GM12878 (cell line): Measurements from ENCODE around the gene CENPX. TPM values are rescaled to one million over a fixed set of nuclear protein-coding genes. Genes with fewer than 3 reads are reported as not detected.
A peak's percentile ranks its signal among the peaks of the same experiment; 100 is the strongest.

ENCODE experiments used
- ATAC-seq: fragments of 200-7000 bp; cut with Tn5 transposase; 3 replicates; pipeline ENCODE4 v1.9.1; 2020; ENCODE audit warnings: mild to moderate bottlenecking, moderate library complexity
- BruUV-seq: library from RNA; stranded (reverse); fragments of 400-500 nt; replicated peaks from 2 replicates; lab custom pipeline; 2021; lab: Mats Ljungman, UMichigan
- CTCF ChIA-PET: fragments of 300-600 bp; sonication (Branson Sonifier 250); formaldehyde crosslinking; extraction: SDS; loops from one replicate; lab custom pipeline; 2021; ENCODE audit warnings: inconsistent platforms; lab: Yijun Ruan, JAX
- POLR2A ChIA-PET: fragments of 350-600 bp; formaldehyde crosslinking; extraction: SDS; loops from one replicate; lab custom pipeline; 2021; ENCODE audit warnings: inconsistent platforms; lab: Charles Lee
- RAD21 ChIA-PET: fragments of 300-600 bp; sonication (Branson Sonifier 250); formaldehyde crosslinking; loops from one replicate; lab custom pipeline; 2023; ENCODE audit warnings: antibody characterized with exemption; ENCODE audit not compliant: unreplicated experiment; lab: Charles Lee
- SMC1A ChIA-PET: fragments of 300-600 bp; sonication (Branson Sonifier 250); formaldehyde crosslinking; loops from one replicate; lab custom pipeline; 2023; ENCODE audit not compliant: unreplicated experiment, uncharacterized antibody; lab: Charles Lee
- DNase-seq: peaks from one replicate; pipeline ENCODE4 v3.0.0-alpha.2; 2011; ENCODE audit warnings: low read depth, low spot score
- FAIRE-seq: peaks from 3 replicates; lab custom pipeline; 2011; peaks lifted over from hg19 to GRCh38; lab: Jason Lieb, UNC
- H2AFZ ChIP-seq: 2 replicates; pipeline ENCODE4 v1.6.0; 2011; ENCODE audit warnings: low read depth, low read length, control low read depth; ENCODE audit not compliant: control insufficient read depth
- H3K27ac ChIP-seq: 2 replicates; pipeline ENCODE4 v1.5.1; 2011; ENCODE audit warnings: control low read depth; ENCODE audit not compliant: control insufficient read depth, insufficient read depth
- H3K27me3 ChIP-seq, 2 experiments: replicated peaks in 1 of 2; 2 replicates each; pipeline versions ENCODE4 v1.6.0 to v1.6.1; 2011; ENCODE audit warnings: low read length in 1 of 2; ENCODE audit not compliant: control insufficient read depth in 2 of 2, insufficient read depth in 2 of 2
- H3K36me3 ChIP-seq, 2 experiments: 2 replicates each; pipeline ENCODE4 v1.5.1; 2011; ENCODE audit warnings: low read length in 1 of 2; ENCODE audit not compliant: control insufficient read depth in 2 of 2, insufficient read depth in 2 of 2
- H3K4me1 ChIP-seq: 2 replicates; pipeline ENCODE4 v1.6.1; 2011; ENCODE audit warnings: mild to moderate bottlenecking, low read length, moderate library complexity, mixed read lengths; ENCODE audit not compliant: control insufficient read depth, insufficient read depth
- H3K4me2 ChIP-seq: 2 replicates; pipeline ENCODE4 v1.6.0; 2011; ENCODE audit warnings: control low read depth; ENCODE audit not compliant: control insufficient read depth, insufficient read depth
- H3K4me3 ChIP-seq: fragments of 200-600 bp; sonication (generic); 2 replicates; pipeline ENCODE4 v1.5.1; 2016
- H3K79me2 ChIP-seq: 2 replicates; pipeline ENCODE4 v1.6.0; 2011; ENCODE audit warnings: low read length; ENCODE audit not compliant: control insufficient read depth, insufficient read depth
- H3K9ac ChIP-seq: 2 replicates; pipeline ENCODE4 v1.8.0; 2011; ENCODE audit warnings: low read length, control low read depth, mixed read lengths; ENCODE audit not compliant: control insufficient read depth, insufficient read depth
- H3K9me3 ChIP-seq: replicated peaks from 3 replicates; pipeline ENCODE4 v1.5.1; 2011; ENCODE audit warnings: mild to moderate bottlenecking, low read length; ENCODE audit not compliant: control insufficient read depth, insufficient read depth
- H4K20me1 ChIP-seq: 2 replicates; pipeline ENCODE4 v1.6.0; 2011; ENCODE audit not compliant: control insufficient read depth, insufficient read depth
- CREM ChIP-seq: IDR thresholded peaks from 2 replicates; pipeline ENCODE4 v1.6.1; 2014; ENCODE audit warnings: antibody characterized with exemption, low read depth
- HDGF ChIP-seq: fragments of 450-650 bp; IDR thresholded peaks from 2 replicates; pipeline ENCODE4 v1.6.1; 2016; ENCODE audit warnings: antibody characterized with exemption
- MLLT1 ChIP-seq: fragments of 450-650 bp; IDR thresholded peaks from 2 replicates; pipeline ENCODE4 v1.6.1; 2016; ENCODE audit warnings: mild to moderate bottlenecking
- SPI1 ChIP-seq: IDR thresholded peaks from 2 replicates; pipeline ENCODE4 v1.6.1; 2011; ENCODE audit warnings: low read depth, mild to moderate bottlenecking, low read length, moderate library complexity, borderline replicate concordance; ENCODE audit not compliant: insufficient read depth
- TCF3 ChIP-seq: IDR thresholded peaks from 2 replicates; pipeline ENCODE4 v1.6.1; 2012; ENCODE audit warnings: low read depth, mild to moderate bottlenecking, low read length, borderline replicate concordance; ENCODE audit not compliant: insufficient read depth
- WGBS: methylation state at CpG from one replicate; pipeline ENCODE4 v1.1.6; 2016; ENCODE audit warnings: low lambda C conversion rate; ENCODE audit not compliant: insufficient replicate concordance, insufficient coverage; ENCODE audit errors: missing lambda C conversion rate; 5-methylcytosine and 5-hydroxymethylcytosine counted together
- in situ Hi-C: fragments of 300-500 bp; cut with MboI; formaldehyde crosslinking; loops from 9 replicates; pipeline ENCODE4 v1.14.3; 2018; ENCODE audit warnings: mixed read lengths
- intact Hi-C: fragments of 100-400 bp; cut with micrococcal nuclease; formaldehyde crosslinking; loops from one replicate; pipeline ENCODE4 v1.14.2; 2022; ENCODE audit not compliant: unreplicated experiment
- polyA plus RNA-seq, 11 experiments: library from polyadenylated mRNA; depleted of rRNA in 4 of 11; unstranded in 6 of 11; stranded (reverse) in 5 of 11; fragments of >200 nt; fragmentation: Nextera tagmentation in 4 of 11; fragmentation: Illumina TruSeq in 1 of 11; extraction: Ambion mirVana in 4 of 11; extraction: Trizol in 1 of 11; gene quantifications; 1 replicate in 1 of 11; 2 replicates in 10 of 11; pipeline versions ENCODE4 v1.2.1 to v1.2.3, GENCODE V29; 2011 to 2016; ENCODE audit warnings: inconsistent platforms in 2 of 11, missing spikeins in 2 of 11, low read depth in 1 of 11
- total RNA-seq, 4 experiments: library from RNA; depleted of rRNA in 3 of 4; stranded (reverse); fragments of >200 nt in 3 of 4; fragmentation: Illumina TruSeq in 1 of 4; extraction: Trizol in 1 of 4; gene quantifications; 2 replicates each; pipeline versions ENCODE4 v1.2.1 to v1.2.3, GENCODE V29; 2013 to 2021
- TF ChIP-seq, protein P1 (sequence below): fragments of 450-650 bp; IDR thresholded peaks from 2 replicates; pipeline ENCODE4 v1.6.1; 2017; ENCODE audit warnings: mild to moderate bottlenecking, moderate library complexity

Gene CENPX
- total and polyA plus RNA-seq, 10 of the 15 experiments (the other 5 are each of a cell fraction or from before 2014, with no cell fraction given), result 11.7 to 182 (median 71.9) TPM

GRCh38 chr17:82037889-82038195 is 15.2 kb upstream of the CENPX start:
- Histone ChIP-seq H3K4me1 (peaks cover 10% of the 10 kb centered on the region), H3K79me2 (peaks cover 5% of the 10 kb centered on the region), H3K9me3 (no peaks in the 10 kb centered on the region), H3K27ac (0 out of 2 replicates have a peak overlapping the region, but pooled peaks have one; percentile 46), H3K9ac (no peak overlapping the region; the same call in 1 of the 2 replicates), H2AFZ (peak overlapping the region; percentile 93), H3K4me3 (peak overlapping the region; percentile 49; the same call in 1 of the 2 replicates), H3K27me3 (no peaks in the 10 kb centered on the region), H4K20me1 (no peaks in the 10 kb centered on the region), H3K4me2 (peak overlapping the region; percentile 89), H3K36me3 (no peaks in the 10 kb centered on the region; a peak in 2 of 4 replicates)
- in situ Hi-C loops, result loop anchor here (5.0 kb wide), 1 partner anchor 119 kb away; no protein-coding TSS in a partner anchor
- ChIA-PET RAD21 (interaction anchor here (0.7 to 2.4 kb wide), 7 partner anchors 12 to 117 kb away, joined by 3 to 13 read pairs (median 5); partner anchors contain the start of genes CENPX, FASN and LRRC45), POLR2A (interaction anchor here (0.5 to 1.5 kb wide), 19 partner anchors 10 to 411 kb away, joined by 3 to 13 read pairs (median 3); partner anchors contain the start of genes CENPX, FASN, LRRC45 and MRPL12), SMC1A (interaction anchor here (0.5 to 1.4 kb wide), 7 partner anchors 11 to 178 kb away, joined by 3 to 7 read pairs (median 3); partner anchors contain the start of genes CENPX, DUS1L and LRRC45), CTCF (interaction anchor here (0.6 to 1.9 kb wide), 17 partner anchors 10 to 596 kb away, joined by 3 to 30 read pairs (median 4); partner anchors contain the start of genes CENPX, GPS1, LRRC45 and RFNG)
- FAIRE-seq, result no peak
- intact Hi-C loops, result loop anchor here (5.0 kb wide), 1 partner anchor 59 kb away; the partner anchor contains the start of gene FASN
- no peak for DNase-seq
- TF ChIP-seq MLLT1 (0 out of 2 replicates have a peak, but pooled peaks have one; percentile 58), TCF3 (no peak), CREM (0 out of 2 replicates have a peak, but pooled peaks have one; percentile 18), SPI1 (no peak), HDGF (0 out of 2 replicates have a peak, but pooled peaks have one; percentile 2)
- TF ChIP-seq, protein P1, sequence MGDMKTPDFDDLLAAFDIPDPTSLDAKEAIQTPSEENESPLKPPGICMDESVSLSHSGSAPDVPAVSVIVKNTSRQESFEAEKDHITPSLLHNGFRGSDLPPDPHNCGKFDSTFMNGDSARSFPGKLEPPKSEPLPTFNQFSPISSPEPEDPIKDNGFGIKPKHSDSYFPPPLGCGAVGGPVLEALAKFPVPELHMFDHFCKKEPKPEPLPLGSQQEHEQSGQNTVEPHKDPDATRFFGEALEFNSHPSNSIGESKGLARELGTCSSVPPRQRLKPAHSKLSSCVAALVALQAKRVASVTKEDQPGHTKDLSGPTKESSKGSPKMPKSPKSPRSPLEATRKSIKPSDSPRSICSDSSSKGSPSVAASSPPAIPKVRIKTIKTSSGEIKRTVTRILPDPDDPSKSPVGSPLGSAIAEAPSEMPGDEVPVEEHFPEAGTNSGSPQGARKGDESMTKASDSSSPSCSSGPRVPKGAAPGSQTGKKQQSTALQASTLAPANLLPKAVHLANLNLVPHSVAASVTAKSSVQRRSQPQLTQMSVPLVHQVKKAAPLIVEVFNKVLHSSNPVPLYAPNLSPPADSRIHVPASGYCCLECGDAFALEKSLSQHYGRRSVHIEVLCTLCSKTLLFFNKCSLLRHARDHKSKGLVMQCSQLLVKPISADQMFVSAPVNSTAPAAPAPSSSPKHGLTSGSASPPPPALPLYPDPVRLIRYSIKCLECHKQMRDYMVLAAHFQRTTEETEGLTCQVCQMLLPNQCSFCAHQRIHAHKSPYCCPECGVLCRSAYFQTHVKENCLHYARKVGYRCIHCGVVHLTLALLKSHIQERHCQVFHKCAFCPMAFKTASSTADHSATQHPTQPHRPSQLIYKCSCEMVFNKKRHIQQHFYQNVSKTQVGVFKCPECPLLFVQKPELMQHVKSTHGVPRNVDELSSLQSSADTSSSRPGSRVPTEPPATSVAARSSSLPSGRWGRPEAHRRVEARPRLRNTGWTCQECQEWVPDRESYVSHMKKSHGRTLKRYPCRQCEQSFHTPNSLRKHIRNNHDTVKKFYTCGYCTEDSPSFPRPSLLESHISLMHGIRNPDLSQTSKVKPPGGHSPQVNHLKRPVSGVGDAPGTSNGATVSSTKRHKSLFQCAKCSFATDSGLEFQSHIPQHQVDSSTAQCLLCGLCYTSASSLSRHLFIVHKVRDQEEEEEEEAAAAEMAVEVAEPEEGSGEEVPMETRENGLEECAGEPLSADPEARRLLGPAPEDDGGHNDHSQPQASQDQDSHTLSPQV, result no peak
- ATAC-seq, result no peak
- WGBS, result 15% methylated on average over 10 of the region's 10 CpGs
- BruUV-seq, result no TSS peak
